ENCODE results near the gene CECR2.

GRCh38 chr22:17370766-17371432, 1.6 kb downstream of the CECR2 start:
- no peak for TF ChIP-seq CTCF (IDR thresholded peaks at IDR 0.05)
- TF ChIP-seq, protein P1, sequence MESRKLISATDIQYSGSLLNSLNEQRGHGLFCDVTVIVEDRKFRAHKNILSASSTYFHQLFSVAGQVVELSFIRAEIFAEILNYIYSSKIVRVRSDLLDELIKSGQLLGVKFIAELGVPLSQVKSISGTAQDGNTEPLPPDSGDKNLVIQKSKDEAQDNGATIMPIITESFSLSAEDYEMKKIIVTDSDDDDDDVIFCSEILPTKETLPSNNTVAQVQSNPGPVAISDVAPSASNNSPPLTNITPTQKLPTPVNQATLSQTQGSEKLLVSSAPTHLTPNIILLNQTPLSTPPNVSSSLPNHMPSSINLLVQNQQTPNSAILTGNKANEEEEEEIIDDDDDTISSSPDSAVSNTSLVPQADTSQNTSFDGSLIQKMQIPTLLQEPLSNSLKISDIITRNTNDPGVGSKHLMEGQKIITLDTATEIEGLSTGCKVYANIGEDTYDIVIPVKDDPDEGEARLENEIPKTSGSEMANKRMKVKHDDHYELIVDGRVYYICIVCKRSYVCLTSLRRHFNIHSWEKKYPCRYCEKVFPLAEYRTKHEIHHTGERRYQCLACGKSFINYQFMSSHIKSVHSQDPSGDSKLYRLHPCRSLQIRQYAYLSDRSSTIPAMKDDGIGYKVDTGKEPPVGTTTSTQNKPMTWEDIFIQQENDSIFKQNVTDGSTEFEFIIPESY (IDR thresholded peaks at IDR 0.05; ENCODE audit: borderline replicate concordance, low read depth): no peak
- no peak for TF ChIP-seq RAD21 (IDR thresholded peaks at IDR 0.05; ENCODE audit: low read length)
- no peak for TF ChIP-seq SMC3 (IDR thresholded peaks at IDR 0.05; ENCODE audit: low read depth, low read length)
- TF ChIP-seq RCOR1 (IDR thresholded peaks at IDR 0.05; ENCODE audit: low read length): no peak
- TF ChIP-seq EP300 (IDR thresholded peaks at IDR 0.05; ENCODE audit: borderline replicate concordance in 1 of 2, low read depth in 1 of 2, low read length in 1 of 2): no peak
- no peak for TF ChIP-seq YY1 (IDR thresholded peaks at IDR 0.05; ENCODE audit: low read depth)
- no peak for TF ChIP-seq REST (IDR thresholded peaks at IDR 0.05; ENCODE audit: low read depth, low read length)
- no peak for TF ChIP-seq JUND (IDR thresholded peaks at IDR 0.05)
- no peak for TF ChIP-seq TAF1 (IDR thresholded peaks at IDR 0.05; ENCODE audit: borderline replicate concordance, low read depth, low read length)
- no peak for TF ChIP-seq FOXM1 (IDR thresholded peaks at IDR 0.05; ENCODE audit: low read depth)
- TF ChIP-seq GABPA (IDR thresholded peaks at IDR 0.05; ENCODE audit: low read depth): no peak
- no peak for TF ChIP-seq MAX (IDR thresholded peaks at IDR 0.05; ENCODE audit: low read depth)
- no peak for TF ChIP-seq TCF12 (IDR thresholded peaks at IDR 0.05)
